Astrocyte (in vitro differentiated cells and primary cell): ENCODE results near the gene CDH13. TPM values are rescaled to one million over a fixed set of nuclear protein-coding genes. Genes with fewer than 3 reads are reported as not detected.

Experiments
- DNase-seq: peaks from one replicate; pipeline ENCODE4 v3.0.0-alpha.2; 2010; ENCODE audit warnings: low read depth
- FAIRE-seq: peaks from 2 replicates; lab custom pipeline; 2011; peaks lifted over from hg19 to GRCh38; lab: Jason Lieb, UNC
- H2AFZ ChIP-seq: 2 replicates; pipeline ENCODE4 v1.6.0; 2012; ENCODE audit warnings: low read depth, low read length, inconsistent platforms
- H3K27ac ChIP-seq: 2 replicates; pipeline ENCODE4 v1.5.1; 2011; ENCODE audit warnings: low read depth, low read length, inconsistent platforms
- H3K27me3 ChIP-seq: 2 replicates; pipeline ENCODE4 v1.6.0; 2011; ENCODE audit warnings: low read length, inconsistent platforms; ENCODE audit not compliant: insufficient read depth
- H3K36me3 ChIP-seq: 2 replicates; pipeline ENCODE4 v1.5.1; 2011; ENCODE audit warnings: low read length, inconsistent platforms; ENCODE audit not compliant: insufficient read depth
- H3K4me1 ChIP-seq: 2 replicates; pipeline ENCODE4 v1.5.1; 2011; ENCODE audit warnings: low read length, inconsistent platforms; ENCODE audit not compliant: insufficient read depth
- H3K4me2 ChIP-seq: 2 replicates; pipeline ENCODE4 v1.6.0; 2012; ENCODE audit warnings: low read length, inconsistent platforms
- H3K4me3 ChIP-seq: 2 replicates; pipeline ENCODE4 v1.5.1; 2011; ENCODE audit warnings: low read depth, mild to moderate bottlenecking, low read length, inconsistent platforms; ENCODE audit not compliant: insufficient read depth
- H3K79me2 ChIP-seq: 2 replicates; pipeline ENCODE4 v1.6.0; 2012; ENCODE audit warnings: mild to moderate bottlenecking, low read length, inconsistent platforms; ENCODE audit not compliant: insufficient read depth
- H3K9ac ChIP-seq: 2 replicates; pipeline ENCODE4 v1.6.0; 2012; ENCODE audit warnings: mild to moderate bottlenecking, low read length, inconsistent platforms
- H3K9me3 ChIP-seq: 2 replicates; pipeline ENCODE4 v1.5.1; 2012; ENCODE audit warnings: low read depth, mild to moderate bottlenecking, low read length, inconsistent platforms; ENCODE audit not compliant: insufficient read depth
- H4K20me1 ChIP-seq: 2 replicates; pipeline ENCODE4 v1.6.0; 2012; ENCODE audit warnings: low read length, inconsistent platforms; ENCODE audit not compliant: insufficient read depth
- H3K27ac Mint-ChIP-seq: one replicate; pipeline ENCODE4 v1.8.0; 2021; ENCODE audit warnings: mild to moderate bottlenecking, mixed read lengths; ENCODE audit not compliant: unreplicated experiment
- H3K27me3 Mint-ChIP-seq: one replicate; pipeline ENCODE4 v1.8.0; 2021; ENCODE audit warnings: low read depth, mixed read lengths; ENCODE audit not compliant: unreplicated experiment
- H3K36me3 Mint-ChIP-seq: one replicate; pipeline ENCODE4 v1.8.0; 2021; ENCODE audit warnings: low read depth, mixed read lengths; ENCODE audit not compliant: unreplicated experiment
- H3K4me1 Mint-ChIP-seq: one replicate; pipeline ENCODE4 v1.8.0; 2021; ENCODE audit warnings: low read depth, mixed read lengths; ENCODE audit not compliant: unreplicated experiment
- H3K4me3 Mint-ChIP-seq: one replicate; pipeline ENCODE4 v1.8.0; 2021; ENCODE audit warnings: mild to moderate bottlenecking, moderate library complexity, mixed read lengths; ENCODE audit not compliant: unreplicated experiment
- H3K9me3 Mint-ChIP-seq: one replicate; pipeline ENCODE4 v1.8.0; 2021; ENCODE audit warnings: mild to moderate bottlenecking, mixed read lengths; ENCODE audit not compliant: unreplicated experiment
- EZH2 ChIP-seq: IDR thresholded peaks from 2 replicates; pipeline ENCODE4 v1.6.1; 2012; ENCODE audit warnings: mild to moderate bottlenecking, low read length, inconsistent platforms; ENCODE audit not compliant: insufficient read depth
- total RNA-seq: library from RNA; stranded (reverse); gene quantifications from 2 replicates; pipeline ENCODE4 v1.2.1, GENCODE V29; 2021
- TF ChIP-seq, protein P1 (sequence below): IDR thresholded peaks from 2 replicates; pipeline ENCODE4 v1.5.1; 2011; ENCODE audit warnings: low read depth, mild to moderate bottlenecking, inconsistent platforms, low read length, moderate library complexity; ENCODE audit not compliant: insufficient read depth

CDH13 gene
- total RNA-seq, 1 donor from 2014 or later = 41.7 TPM

DNA sequence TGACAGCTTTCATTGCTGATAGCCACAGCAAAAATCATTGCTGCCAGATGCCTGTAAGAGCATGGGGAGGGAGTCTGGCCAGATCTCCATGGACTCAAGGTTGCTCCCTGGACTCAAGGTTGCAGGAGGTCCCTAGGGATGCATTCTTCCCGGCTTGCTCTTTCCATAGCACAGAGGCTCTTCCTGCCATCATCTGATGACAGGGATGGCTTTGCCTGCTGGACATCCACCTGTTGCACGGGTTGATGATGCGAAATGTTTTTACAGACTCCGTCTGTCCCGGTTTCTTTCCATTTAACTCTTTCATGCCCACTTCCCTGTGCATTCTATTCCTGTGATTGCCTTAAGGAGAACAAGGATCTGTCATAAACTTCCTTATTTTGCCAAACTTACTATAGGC is 1065.5 kb downstream of the CDH13 start:
- no peak overlapping the region for H3K4me3 ChIP-seq
- Mint-ChIP-seq H3K27me3 (peaks cover 33% of the 10 kb centered on the region), H3K36me3 (no peaks in the 10 kb centered on the region), H3K9me3 (peaks cover 5% of the 10 kb centered on the region), H3K4me1 (peaks cover 23% of the 10 kb centered on the region), H3K4me3 (no peak overlapping the region), H3K27ac (no peak overlapping the region)
- FAIRE-seq (no peak), DNase-seq (no peak)
- no peak overlapping the region for H3K9ac ChIP-seq
- no peak overlapping the region for H3K27ac ChIP-seq
- TF ChIP-seq EZH2 = no peak
- TF ChIP-seq, protein P1, sequence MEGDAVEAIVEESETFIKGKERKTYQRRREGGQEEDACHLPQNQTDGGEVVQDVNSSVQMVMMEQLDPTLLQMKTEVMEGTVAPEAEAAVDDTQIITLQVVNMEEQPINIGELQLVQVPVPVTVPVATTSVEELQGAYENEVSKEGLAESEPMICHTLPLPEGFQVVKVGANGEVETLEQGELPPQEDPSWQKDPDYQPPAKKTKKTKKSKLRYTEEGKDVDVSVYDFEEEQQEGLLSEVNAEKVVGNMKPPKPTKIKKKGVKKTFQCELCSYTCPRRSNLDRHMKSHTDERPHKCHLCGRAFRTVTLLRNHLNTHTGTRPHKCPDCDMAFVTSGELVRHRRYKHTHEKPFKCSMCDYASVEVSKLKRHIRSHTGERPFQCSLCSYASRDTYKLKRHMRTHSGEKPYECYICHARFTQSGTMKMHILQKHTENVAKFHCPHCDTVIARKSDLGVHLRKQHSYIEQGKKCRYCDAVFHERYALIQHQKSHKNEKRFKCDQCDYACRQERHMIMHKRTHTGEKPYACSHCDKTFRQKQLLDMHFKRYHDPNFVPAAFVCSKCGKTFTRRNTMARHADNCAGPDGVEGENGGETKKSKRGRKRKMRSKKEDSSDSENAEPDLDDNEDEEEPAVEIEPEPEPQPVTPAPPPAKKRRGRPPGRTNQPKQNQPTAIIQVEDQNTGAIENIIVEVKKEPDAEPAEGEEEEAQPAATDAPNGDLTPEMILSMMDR = no peak
- no peaks in the 10 kb centered on the region for H3K36me3 ChIP-seq
- no peaks in the 10 kb centered on the region for H4K20me1 ChIP-seq
- H3K27me3 ChIP-seq = peaks cover 3% of the 10 kb centered on the region
- H3K9me3 ChIP-seq = no peaks in the 10 kb centered on the region
- H2AFZ ChIP-seq = no peak overlapping the region
- H3K4me2 ChIP-seq = no peak overlapping the region
- H3K79me2 ChIP-seq = no peaks in the 10 kb centered on the region
- peaks cover 4% of the 10 kb centered on the region for H3K4me1 ChIP-seq

GRCh38 chr16:83698964-83699363 is 1072.2 kb downstream of the CDH13 start:
- no peaks in the 10 kb centered on the region for H3K4me1 ChIP-seq
- H3K9me3 ChIP-seq = no peaks in the 10 kb centered on the region
- no peaks in the 10 kb centered on the region for H3K27me3 ChIP-seq
- no peaks in the 10 kb centered on the region for H3K36me3 ChIP-seq
- Mint-ChIP-seq H3K4me1 (no peaks in the 10 kb centered on the region), H3K36me3 (no peaks in the 10 kb centered on the region), H3K27me3 (peaks cover 51% of the 10 kb centered on the region), H3K9me3 (peaks cover 2% of the 10 kb centered on the region), H3K4me3 (no peak overlapping the region), H3K27ac (no peak overlapping the region)
- H3K9ac ChIP-seq = no peak overlapping the region
- DNase-seq (no peak), FAIRE-seq (no peak)
- H3K4me2 ChIP-seq = no peak overlapping the region
- TF ChIP-seq, protein P1 = no peak
- no peak overlapping the region for H3K27ac ChIP-seq
- H3K4me3 ChIP-seq = no peak overlapping the region
- H3K79me2 ChIP-seq = no peaks in the 10 kb centered on the region
- no peaks in the 10 kb centered on the region for H4K20me1 ChIP-seq
- H2AFZ ChIP-seq = no peak overlapping the region

- Mint-ChIP-seq H3K9me3 (peaks cover 2% of the 10 kb centered on the region), H3K4me1 (peaks cover 2% of the 10 kb centered on the region), H3K36me3 (no peaks in the 10 kb centered on the region), H3K27ac (no peak overlapping the region), H3K27me3 (peaks cover 45% of the 10 kb centered on the region), H3K4me3 (no peak overlapping the region)
- Histone ChIP-seq H3K27ac (no peak overlapping the region), H3K9ac (no peak overlapping the region), H3K4me3 (no peak overlapping the region), H3K36me3 (no peaks in the 10 kb centered on the region), H3K4me1 (no peaks in the 10 kb centered on the region), H3K27me3 (no peaks in the 10 kb centered on the region), H3K4me2 (no peak overlapping the region), H3K79me2 (no peaks in the 10 kb centered on the region), H2AFZ (no peak overlapping the region), H3K9me3 (no peaks in the 10 kb centered on the region), H4K20me1 (no peaks in the 10 kb centered on the region)
- FAIRE-seq (no peak), DNase-seq (no peak)
- no peak for TF ChIP-seq EZH2
- TF ChIP-seq, protein P1 = no peak
Observed at GRCh38 chr16:83699817-83700216, 1073.0 kb downstream of the CDH13 start.
